Mesenchymal stem cell (in vitro differentiated cells and primary cell): ENCODE data around the gene RFX6.
A peak's percentile ranks its signal among the peaks of the same experiment; 100 is the strongest.

Experiments used
- DNase-seq: peaks from one replicate; pipeline ENCODE4 v3.0.0-alpha.2; 2013
- H2AFZ ChIP-seq: one replicate; pipeline ENCODE4 v1.6.1; 2013; ENCODE audit warnings: low read depth, mild to moderate bottlenecking, control low read depth, inconsistent platforms, low read length, moderate library complexity
- H2AK5ac ChIP-seq: 2 replicates; pipeline ENCODE4 v1.6.1; 2013; ENCODE audit warnings: low read length, moderate library complexity, mild to moderate bottlenecking, inconsistent platforms; ENCODE audit not compliant: severe bottlenecking
- H2BK120ac ChIP-seq: one replicate; pipeline ENCODE4 v1.6.1; 2013; ENCODE audit warnings: low read depth, mild to moderate bottlenecking, inconsistent platforms, low read length, moderate library complexity
- H2BK12ac ChIP-seq, 2 experiments: one replicate each; pipeline ENCODE4 v1.6.1; 2013; ENCODE audit warnings: inconsistent platforms in 2 of 2, low read length in 2 of 2, mild to moderate bottlenecking in 2 of 2, moderate library complexity in 2 of 2, control low read depth in 1 of 2
- H2BK15ac ChIP-seq: one replicate; pipeline ENCODE4 v1.6.1; 2013; ENCODE audit warnings: mild to moderate bottlenecking, low read depth, inconsistent platforms; ENCODE audit not compliant: poor library complexity, severe bottlenecking
- H2BK5ac ChIP-seq: 2 replicates; pipeline ENCODE4 v1.6.1; 2013; ENCODE audit warnings: low read depth, mild to moderate bottlenecking, low read length, control low read depth, inconsistent platforms; ENCODE audit not compliant: poor library complexity, severe bottlenecking
- H3K14ac ChIP-seq, 2 experiments: one replicate each; pipeline ENCODE4 v1.6.1; 2013; ENCODE audit warnings: inconsistent platforms in 2 of 2, low read length in 2 of 2, control low read depth in 1 of 2, mild to moderate bottlenecking in 1 of 2, moderate library complexity in 1 of 2
- H3K18ac ChIP-seq, 2 experiments: one replicate each; pipeline ENCODE4 v1.6.1; 2013; ENCODE audit warnings: inconsistent platforms in 2 of 2, low read length in 2 of 2, control low read depth in 1 of 2, low read depth in 1 of 2, mild to moderate bottlenecking in 1 of 2
- H3K23ac ChIP-seq, 2 experiments: one replicate each; pipeline ENCODE4 v1.6.1; 2013; ENCODE audit warnings: inconsistent platforms in 2 of 2, low read length in 2 of 2, mild to moderate bottlenecking in 2 of 2, moderate library complexity in 2 of 2, control low read depth in 1 of 2
- H3K27ac ChIP-seq: 2 replicates; pipeline ENCODE4 v1.5.1; 2013; ENCODE audit warnings: mild to moderate bottlenecking, moderate library complexity, low read length, control low read depth, inconsistent platforms; ENCODE audit not compliant: poor library complexity, severe bottlenecking
- H3K27me3 ChIP-seq, 2 experiments: 2 replicates each; pipeline versions ENCODE4 v1.6.1 to v1.7.0; 2013; ENCODE audit warnings: low read length in 2 of 2, mild to moderate bottlenecking in 2 of 2, moderate library complexity in 2 of 2, control low read depth in 1 of 2, inconsistent platforms in 1 of 2; ENCODE audit not compliant: control insufficient read depth in 1 of 2, insufficient read depth in 1 of 2
- H3K36me3 ChIP-seq, 2 experiments: 2 replicates each; pipeline versions ENCODE4 v1.6.1 to v1.7.0; 2013; ENCODE audit warnings: low read length in 2 of 2, control low read depth in 1 of 2, inconsistent platforms in 1 of 2, low read depth in 1 of 2, mild to moderate bottlenecking in 1 of 2; ENCODE audit not compliant: insufficient read depth in 2 of 2, control insufficient read depth in 1 of 2
- H3K4ac ChIP-seq, 2 experiments: one replicate each; pipeline ENCODE4 v1.6.1; 2013; ENCODE audit warnings: inconsistent platforms in 2 of 2, low read length in 2 of 2, mild to moderate bottlenecking in 2 of 2, moderate library complexity in 2 of 2, control low read depth in 1 of 2, low read depth in 1 of 2
- H3K4me1 ChIP-seq: 2 replicates; pipeline ENCODE4 v1.6.1; 2013; ENCODE audit warnings: low read depth, low read length, control low read depth; ENCODE audit not compliant: control insufficient read depth, insufficient read depth
- H3K4me2 ChIP-seq: 2 replicates; pipeline ENCODE4 v1.6.1; 2013; ENCODE audit warnings: low read length, mild to moderate bottlenecking, inconsistent platforms; ENCODE audit not compliant: poor library complexity, severe bottlenecking
- H3K4me3 ChIP-seq, 2 experiments: 2 replicates each; pipeline versions ENCODE4 v1.5.1 to v1.7.0; 2013; ENCODE audit warnings: low read length in 2 of 2, mild to moderate bottlenecking in 2 of 2, control low read depth in 1 of 2, low read depth in 1 of 2; ENCODE audit not compliant: insufficient read depth in 1 of 2
- H3K79me1 ChIP-seq: replicated peaks from 2 replicates; pipeline ENCODE4 v1.6.1; 2013; ENCODE audit warnings: mild to moderate bottlenecking, control low read depth, low read length, inconsistent platforms; ENCODE audit not compliant: poor library complexity, severe bottlenecking
- H3K9ac ChIP-seq: 2 replicates; pipeline ENCODE4 v1.7.0; 2013; ENCODE audit warnings: mild to moderate bottlenecking, low read length, moderate library complexity
- H3K9me3 ChIP-seq: 2 replicates; pipeline ENCODE4 v1.7.0; 2013; ENCODE audit warnings: mild to moderate bottlenecking, low read length; ENCODE audit not compliant: control insufficient read depth
- H4K8ac ChIP-seq: one replicate; pipeline ENCODE4 v1.6.1; 2013; ENCODE audit warnings: inconsistent platforms, mild to moderate bottlenecking, low read length, moderate library complexity
- H4K91ac ChIP-seq: one replicate; pipeline ENCODE4 v1.6.1; 2013; ENCODE audit warnings: mild to moderate bottlenecking, low read length, inconsistent platforms
- WGBS: methylation state at CpG from one replicate; pipeline ENCODE4 v1.1.7; 2013; ENCODE audit warnings: mixed read lengths; 5-methylcytosine and 5-hydroxymethylcytosine counted together

The RFX6 gene

DNA sequence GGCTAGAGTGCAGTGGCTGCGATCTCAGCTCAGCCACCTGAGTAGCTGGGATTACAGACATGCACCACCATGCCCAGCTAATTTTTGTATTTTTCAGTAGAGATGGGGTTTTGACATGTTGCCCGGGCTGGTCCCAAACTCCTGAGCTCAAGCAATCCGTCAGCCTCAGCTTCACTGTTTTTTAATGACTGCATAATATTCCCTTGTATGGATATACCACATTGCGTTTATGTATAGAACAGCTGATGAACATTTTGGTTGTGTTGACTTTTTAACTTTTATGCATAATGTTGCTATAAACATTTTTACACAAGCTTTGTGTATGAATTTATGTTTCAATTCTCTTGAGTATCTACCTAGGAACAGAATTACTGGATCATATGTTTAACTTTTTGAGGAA, 4.3 kb upstream of the RFX6 start:
- H4K91ac ChIP-seq = no peak overlapping the region
- no peak overlapping the region for H2BK5ac ChIP-seq
- H2BK12ac ChIP-seq = no peak overlapping the region
- H2BK120ac ChIP-seq = no peak overlapping the region
- no peaks in the 10 kb centered on the region for H3K36me3 ChIP-seq
- no peak overlapping the region for H3K4ac ChIP-seq
- H3K4me1 ChIP-seq = peaks cover 10% of the 10 kb centered on the region
- peaks cover 28 to 39% of the 10 kb centered on the region in 2 experiments for H3K27me3 ChIP-seq
- WGBS = 95% methylated on average over 3 of the region's 4 CpGs
- H3K18ac ChIP-seq = no peak overlapping the region
- no peak overlapping the region for H2BK15ac ChIP-seq
- no peak overlapping the region for H3K9ac ChIP-seq
- no peak overlapping the region for H3K27ac ChIP-seq
- H3K4me2 ChIP-seq = no peak overlapping the region
- no peak for DNase-seq
- H2AK5ac ChIP-seq = no peak overlapping the region
- no peaks in the 10 kb centered on the region for H3K79me1 ChIP-seq
- no peak overlapping the region for H3K14ac ChIP-seq
- no peak overlapping the region for H3K4me3 ChIP-seq
- no peak overlapping the region for H3K23ac ChIP-seq
- H4K8ac ChIP-seq = no peak overlapping the region
- peaks cover 5% of the 10 kb centered on the region for H3K9me3 ChIP-seq
- no peak overlapping the region for H2AFZ ChIP-seq

DNA sequence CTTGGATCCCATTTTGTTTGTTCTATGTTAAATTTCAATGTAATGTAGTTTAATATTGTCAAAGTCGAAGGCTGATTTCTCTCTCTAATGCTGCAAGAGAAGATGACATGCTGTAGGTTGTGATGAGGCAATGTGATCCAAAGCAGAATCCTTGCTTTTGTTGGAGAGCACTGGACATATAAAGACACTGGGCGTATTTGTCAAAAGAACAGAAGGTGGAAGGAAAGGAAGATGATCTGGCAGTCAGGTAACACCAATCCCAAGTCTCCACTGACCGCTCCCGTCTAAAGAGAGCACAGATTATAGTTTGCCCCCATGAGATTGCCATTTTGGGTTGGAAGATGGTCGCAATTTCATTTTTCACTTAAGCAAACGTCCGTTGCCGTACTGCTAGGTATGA, 935 bp upstream of the RFX6 start:
- 25% methylated on average over 8 of the region's 8 CpGs for WGBS
- no peak overlapping the region for H3K18ac ChIP-seq
- peaks cover 10% of the 10 kb centered on the region for H3K4me1 ChIP-seq
- H3K4me2 ChIP-seq = no peak overlapping the region
- no peak overlapping the region for H2BK15ac ChIP-seq
- H3K36me3 ChIP-seq = no peaks in the 10 kb centered on the region
- no peak for DNase-seq
- H3K79me1 ChIP-seq = no peaks in the 10 kb centered on the region
- H3K4ac ChIP-seq = no peak overlapping the region
- peaks cover 30 to 45% of the 10 kb centered on the region in 2 experiments for H3K27me3 ChIP-seq
- H3K14ac ChIP-seq = no peak overlapping the region
- no peak overlapping the region for H3K9ac ChIP-seq
- H2BK120ac ChIP-seq = no peak overlapping the region
- H2AFZ ChIP-seq = no peak overlapping the region
- H4K8ac ChIP-seq = no peak overlapping the region
- H3K9me3 ChIP-seq = no peaks in the 10 kb centered on the region
- no peak overlapping the region for H2BK12ac ChIP-seq
- H2AK5ac ChIP-seq = no peak overlapping the region
- H3K23ac ChIP-seq = no peak overlapping the region
- no peak overlapping the region for H3K27ac ChIP-seq
- H4K91ac ChIP-seq = no peak overlapping the region
- no peak overlapping the region for H2BK5ac ChIP-seq
- peak overlapping the region in 1 of 2 experiments; percentile 61 for H3K4me3 ChIP-seq

DNA sequence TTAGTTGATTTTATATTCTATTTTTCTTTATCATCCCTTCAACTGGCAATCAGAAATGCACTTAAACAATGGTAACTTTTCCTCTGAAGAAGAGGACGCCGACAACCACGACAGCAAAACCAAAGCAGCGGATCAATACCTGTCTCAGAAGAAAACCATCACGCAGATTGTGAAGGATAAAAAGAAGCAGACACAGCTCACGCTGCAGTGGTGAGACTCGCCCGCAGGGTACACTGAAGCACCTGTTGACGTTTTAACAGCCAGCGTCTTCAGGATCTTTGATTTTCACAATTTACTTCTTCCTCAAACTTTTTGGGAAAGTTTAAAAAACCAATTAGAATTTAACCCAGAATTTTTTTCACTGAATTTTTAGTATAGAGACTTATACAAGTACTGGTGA, 701 bp downstream of the RFX6 start:
- peaks cover 32 to 40% of the 10 kb centered on the region in 2 experiments for H3K27me3 ChIP-seq
- H2BK15ac ChIP-seq = no peak overlapping the region
- no peaks in the 10 kb centered on the region for H3K79me1 ChIP-seq
- no peak overlapping the region for H2BK12ac ChIP-seq
- no peak overlapping the region for H3K23ac ChIP-seq
- no peak overlapping the region for H3K4me3 ChIP-seq
- H3K14ac ChIP-seq = no peak overlapping the region
- no peak overlapping the region for H2BK5ac ChIP-seq
- H4K8ac ChIP-seq = no peak overlapping the region
- 12% methylated on average over 9 of the region's 10 CpGs for WGBS
- H2AFZ ChIP-seq = no peak overlapping the region
- H3K27ac ChIP-seq = no peak overlapping the region
- H3K9me3 ChIP-seq = no peaks in the 10 kb centered on the region
- no peak for DNase-seq
- H2AK5ac ChIP-seq = no peak overlapping the region
- H3K9ac ChIP-seq = no peak overlapping the region
- no peak overlapping the region for H3K4me2 ChIP-seq
- no peak overlapping the region for H4K91ac ChIP-seq
- no peak overlapping the region for H2BK120ac ChIP-seq
- no peaks in the 10 kb centered on the region for H3K36me3 ChIP-seq
- H3K4ac ChIP-seq = no peak overlapping the region
- H3K4me1 ChIP-seq = peaks cover 10% of the 10 kb centered on the region
- H3K18ac ChIP-seq = no peak overlapping the region

DNA sequence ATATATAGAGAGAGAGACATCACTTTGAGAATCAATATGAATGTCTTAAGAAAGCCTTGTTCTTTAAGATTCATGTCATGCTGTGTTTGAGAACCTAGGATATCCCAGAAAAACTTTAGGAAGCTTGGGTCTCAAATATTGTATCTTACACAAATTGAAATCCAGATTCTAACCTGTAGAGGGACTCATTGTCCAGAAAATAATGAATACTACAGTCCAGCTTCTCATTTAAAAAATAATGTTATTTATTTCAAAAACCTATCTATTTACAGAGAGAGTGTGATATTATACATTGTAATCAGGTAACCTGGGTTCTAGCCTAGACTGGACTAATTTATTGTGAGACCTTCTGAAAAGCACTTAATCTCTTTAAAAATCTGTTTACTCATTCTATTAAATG, 4.2 kb downstream of the RFX6 start:
- no peak overlapping the region for H3K4ac ChIP-seq
- no peak overlapping the region for H2BK5ac ChIP-seq
- H4K8ac ChIP-seq = no peak overlapping the region
- H3K36me3 ChIP-seq = no peaks in the 10 kb centered on the region
- no peaks in the 10 kb centered on the region for H3K9me3 ChIP-seq
- H3K4me2 ChIP-seq = no peak overlapping the region
- H4K91ac ChIP-seq = no peak overlapping the region
- no peak overlapping the region for H3K18ac ChIP-seq
- H3K79me1 ChIP-seq = no peaks in the 10 kb centered on the region
- H2AK5ac ChIP-seq = no peak overlapping the region
- no peak overlapping the region for H2BK120ac ChIP-seq
- no peak overlapping the region for H3K14ac ChIP-seq
- H3K4me1 ChIP-seq = peaks cover 10% of the 10 kb centered on the region
- no peak overlapping the region for H2AFZ ChIP-seq
- no peak overlapping the region for H3K23ac ChIP-seq
- H3K27ac ChIP-seq = no peak overlapping the region
- H3K9ac ChIP-seq = no peak overlapping the region
- no peak overlapping the region for H2BK15ac ChIP-seq
- no peak overlapping the region for H2BK12ac ChIP-seq
- H3K27me3 ChIP-seq = peaks cover 19 to 21% of the 10 kb centered on the region in 2 experiments
- DNase-seq = no peak
- no peak overlapping the region for H3K4me3 ChIP-seq
